Uterus (tissue), 4 donors: Measurements from ENCODE around the gene ADCY3. TPM values are rescaled to one million over a fixed set of nuclear protein-coding genes. Genes with fewer than 3 reads are reported as not detected.

Experiments
- DNase-seq, 2 donors: peaks; one replicate each; pipeline ENCODE4 v3.0.0-alpha.2; 2019 to 2020
- H3K27ac ChIP-seq, 2 donors: fragments of 200-600 bp; sonication (generic); 1 replicate in 1 of 2; 2 replicates in 1 of 2; pipeline ENCODE4 v1.5.1; 2016 to 2018
- H3K27me3 ChIP-seq, 2 donors: fragments of 200-600 bp; sonication (generic); one replicate each; pipeline ENCODE4 v1.5.1; 2018 to 2019; ENCODE audit warnings: control low read depth in 1 of 2
- H3K36me3 ChIP-seq, 2 donors: fragments of 200-600 bp; sonication (generic); one replicate each; pipeline ENCODE4 v1.5.1; 2019; ENCODE audit warnings: control low read depth in 1 of 2
- H3K4me1 ChIP-seq, 2 donors: fragments of 200-600 bp; sonication (generic); one replicate each; pipeline ENCODE4 v1.5.1; 2018 to 2019; ENCODE audit warnings: control low read depth in 1 of 2
- H3K4me3 ChIP-seq, 2 donors: fragments of 200-600 bp; sonication (generic); 1 replicate in 1 of 2; 2 replicates in 1 of 2; pipeline ENCODE4 v1.5.1; 2018 to 2019; ENCODE audit warnings: mild to moderate bottlenecking in 1 of 2
- H3K9me3 ChIP-seq, 2 donors: fragments of 200-600 bp; sonication (generic); one replicate each; pipeline ENCODE4 v1.5.1; 2019; ENCODE audit warnings: control low read depth in 1 of 2
- CTCF ChIP-seq, 4 experiments: fragments of 200-600 bp in 2 of 4; fragments of 450-650 bp in 2 of 4; sonication (generic) in 2 of 4; IDR thresholded peaks; one replicate each; pipeline ENCODE4 v1.5.1; 2016 to 2019; ENCODE audit warnings: antibody characterized with exemption in 4 of 4, mild to moderate bottlenecking in 2 of 4, moderate library complexity in 1 of 4
- POLR2A ChIP-seq, 2 donors: fragments of 450-650 bp; IDR thresholded peaks; one replicate each; pipeline ENCODE4 v1.6.1; 2016; ENCODE audit warnings: antibody characterized with exemption in 2 of 2, mild to moderate bottlenecking in 1 of 2, moderate library complexity in 1 of 2
- intact Hi-C: fragments of 100-400 bp; cut with DNase I; formaldehyde crosslinking; loops from one replicate; pipeline ENCODE4 v1.15.1; 2023; ENCODE audit warnings: low total_unique reads
- total RNA-seq, 4 donors: library from RNA; depleted of rRNA in 3 of 4; stranded (reverse); fragments of >200 nt in 3 of 4; gene quantifications; one replicate each; pipeline versions ENCODE4 v1.1.0 to v1.2.4, GENCODE V29; 2014 to 2023
- donor health status: DM: yes; HTN: yes; CAD: no.

Gene ADCY3
- total RNA-seq = 100 to 1,000 TPM in 1 of 4 donors, 10 to 100 TPM in 3; 37.9 to 104 (median 51.7) TPM

- peak; percentile 40 to 71 for DNase-seq
- no peaks in the 10 kb centered on the region for H3K27me3 ChIP-seq
- H3K9me3 ChIP-seq = no peaks in the 10 kb centered on the region
- H3K27ac ChIP-seq = peak within 1 kb of the TSS; percentile 73 to 80
- peak within 1 kb of the TSS; percentile 65 to 86 for H3K4me3 ChIP-seq
- intact Hi-C loops = no loop called here
- H3K36me3 ChIP-seq = no peaks in the 10 kb centered on the region
- peak in 1 of 2 donors; percentile 27 for TF ChIP-seq POLR2A (IDR thresholded peaks at IDR 0.05)
- no peak for TF ChIP-seq CTCF (IDR thresholded peaks at IDR 0.05)
- H3K4me1 ChIP-seq = peaks cover 0 to 6% of the 10 kb centered on the region in 2 donors
Observed at GRCh38 chr2:24920098-24920808, at the start of gene ADCY3. TSS of gene ADCY3 (minus strand) at chr2:24920237. CDS start at chr2:24918987, 1,250 bp downstream.

GRCh38 chr2:24969784-24970183 is 49.7 kb upstream of the ADCY3 start:
- H3K4me1 ChIP-seq = no peaks in the 10 kb centered on the region
- TF ChIP-seq POLR2A (IDR thresholded peaks at IDR 0.05) (no peak), CTCF (IDR thresholded peaks at IDR 0.05) (no peak)
- H3K4me3 ChIP-seq = no peak overlapping the region
- intact Hi-C loops = loop anchor here (10.0 kb wide), 1 partner anchor 75 kb away; the partner anchor contains the start of gene EFR3B
- H3K9me3 ChIP-seq = no peaks in the 10 kb centered on the region
- H3K36me3 ChIP-seq = no peaks in the 10 kb centered on the region
- H3K27me3 ChIP-seq = no peaks in the 10 kb centered on the region
- no peak overlapping the region for H3K27ac ChIP-seq
- no peak for DNase-seq

GRCh38 chr2:24961903-24962302 is 41.9 kb upstream of the ADCY3 start:
- no peak overlapping the region for H3K27ac ChIP-seq
- H3K9me3 ChIP-seq = no peaks in the 10 kb centered on the region
- H3K36me3 ChIP-seq = no peaks in the 10 kb centered on the region
- no peak for TF ChIP-seq CTCF (IDR thresholded peaks at IDR 0.05)
- no peak for TF ChIP-seq POLR2A (IDR thresholded peaks at IDR 0.05)
- no peaks in the 10 kb centered on the region for H3K27me3 ChIP-seq
- no peak for DNase-seq
- intact Hi-C loops = no loop called here
- no peak overlapping the region for H3K4me3 ChIP-seq
- H3K4me1 ChIP-seq = no peaks in the 10 kb centered on the region

GRCh38 chr2:24959761-24960160 is 39.7 kb upstream of the ADCY3 start:
- intact Hi-C loops = no loop called here
- H3K4me3 ChIP-seq = no peak overlapping the region
- no peaks in the 10 kb centered on the region for H3K27me3 ChIP-seq
- peaks cover 0 to 6% of the 10 kb centered on the region in 2 donors for H3K9me3 ChIP-seq
- no peak for DNase-seq
- TF ChIP-seq POLR2A (IDR thresholded peaks at IDR 0.05) (no peak), CTCF (IDR thresholded peaks at IDR 0.05) (no peak)
- no peaks in the 10 kb centered on the region for H3K36me3 ChIP-seq
- H3K4me1 ChIP-seq = no peaks in the 10 kb centered on the region
- H3K27ac ChIP-seq = no peak overlapping the region

GRCh38 chr2:24958411-24958935 is 38.4 kb upstream of the ADCY3 start:
- DNase-seq = no peak
- peaks cover 0 to 6% of the 10 kb centered on the region in 2 donors for H3K9me3 ChIP-seq
- TF ChIP-seq CTCF (IDR thresholded peaks at IDR 0.05) = no peak
- no peak for TF ChIP-seq POLR2A (IDR thresholded peaks at IDR 0.05)
- no peaks in the 10 kb centered on the region for H3K4me1 ChIP-seq
- H3K27ac ChIP-seq = no peak overlapping the region
- H3K4me3 ChIP-seq = no peak overlapping the region
- H3K27me3 ChIP-seq = no peaks in the 10 kb centered on the region
- no peaks in the 10 kb centered on the region for H3K36me3 ChIP-seq
- intact Hi-C loops = no loop called here
